NCI-H2107 treated with DMSO at 0.1 percent for 48 hours (cell line): ENCODE results near the gene ZBED3.
"Not testable (repeated sequence)": the region's sequence is repeated elsewhere in the genome, so short reads cannot be mapped to it uniquely, and the experiment has no call there.

ENCODE experiments used
- DNase-seq: peaks from one replicate; lab custom pipeline; 2025; ENCODE audit not compliant: unreplicated experiment; lab: John Stamatoyannopoulos, UW

The ZBED3 gene, protein sequence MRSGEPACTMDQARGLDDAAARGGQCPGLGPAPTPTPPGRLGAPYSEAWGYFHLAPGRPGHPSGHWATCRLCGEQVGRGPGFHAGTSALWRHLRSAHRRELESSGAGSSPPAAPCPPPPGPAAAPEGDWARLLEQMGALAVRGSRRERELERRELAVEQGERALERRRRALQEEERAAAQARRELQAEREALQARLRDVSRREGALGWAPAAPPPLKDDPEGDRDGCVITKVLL

DNA sequence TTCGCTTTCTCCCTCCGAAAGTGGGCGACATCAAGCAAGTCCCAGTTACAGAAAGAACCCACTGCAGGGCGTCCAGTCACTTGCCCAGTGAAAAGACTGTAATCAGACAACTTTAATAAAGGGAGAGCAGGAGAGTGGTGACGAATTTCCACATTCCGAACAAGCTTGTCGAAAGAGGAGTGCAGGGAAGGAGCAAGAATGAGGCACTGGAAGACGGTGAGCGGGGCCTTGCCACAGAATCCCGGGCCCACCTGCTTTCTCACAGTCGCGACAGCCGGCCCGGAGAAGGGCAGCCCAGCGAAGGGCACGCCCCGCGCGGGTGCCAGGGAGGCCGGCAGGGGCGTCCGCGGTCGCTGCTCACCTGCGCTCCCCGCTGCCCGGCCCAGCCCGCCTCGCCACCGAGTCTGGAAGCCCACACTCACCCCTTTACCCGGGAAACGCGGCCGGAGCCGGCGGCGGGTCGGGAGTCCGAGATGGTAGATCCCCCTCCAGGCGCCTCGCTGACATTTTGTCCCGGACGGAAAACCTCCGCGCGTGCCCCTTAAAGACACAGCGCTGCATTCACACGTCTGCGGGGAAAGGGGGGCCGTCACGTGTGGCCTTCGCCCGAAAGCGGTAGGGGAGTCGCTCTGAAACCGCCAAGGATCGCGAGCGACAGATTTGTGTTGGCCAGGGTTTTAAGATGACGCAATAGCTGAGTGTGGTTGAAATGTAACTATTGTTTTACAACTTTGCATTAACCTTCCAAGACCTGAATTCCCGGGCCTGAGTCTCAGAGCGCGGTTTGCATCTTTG, at the start of gene ZBED3:
TSS of gene ZBED3 (minus strand) at position 597 of the 795 bp plus-strand sequence. CDS start 9,407 bp downstream, outside the sequence.
- DNase-seq = peak; percentile 50

DNA sequence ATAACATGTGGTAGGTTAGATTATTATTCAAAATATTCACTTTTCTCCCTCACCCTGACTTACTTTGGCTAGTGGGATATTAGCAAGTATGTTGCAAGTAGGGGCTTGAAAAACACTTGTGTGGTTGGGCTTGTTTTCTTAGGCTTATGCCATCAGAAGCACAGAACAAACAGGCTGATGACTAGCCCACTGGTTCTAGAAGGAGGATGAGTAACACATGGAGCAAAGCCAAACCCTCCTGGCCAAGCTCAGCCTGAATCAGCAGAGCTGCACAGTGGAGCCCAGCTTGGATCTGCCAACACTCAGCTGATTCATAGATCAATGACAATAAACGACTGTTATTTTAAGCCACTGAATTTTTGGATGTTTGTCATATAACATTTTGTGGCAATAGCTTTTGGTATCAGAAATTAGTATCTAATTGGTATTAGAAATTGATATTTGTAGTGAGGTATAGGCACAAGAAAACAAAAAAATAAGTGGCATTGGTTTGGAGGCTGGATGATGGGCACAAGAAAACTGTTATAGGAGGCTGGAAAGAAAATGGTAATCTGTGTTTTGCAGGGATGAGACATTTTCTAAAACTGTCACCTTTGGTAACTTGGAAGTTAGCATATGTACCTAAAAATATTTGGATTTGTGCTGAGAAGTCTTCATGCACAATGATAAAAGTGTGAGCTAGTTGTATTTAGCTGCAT, 46.1 kb upstream of the ZBED3 start:
- no peak for DNase-seq

DNA sequence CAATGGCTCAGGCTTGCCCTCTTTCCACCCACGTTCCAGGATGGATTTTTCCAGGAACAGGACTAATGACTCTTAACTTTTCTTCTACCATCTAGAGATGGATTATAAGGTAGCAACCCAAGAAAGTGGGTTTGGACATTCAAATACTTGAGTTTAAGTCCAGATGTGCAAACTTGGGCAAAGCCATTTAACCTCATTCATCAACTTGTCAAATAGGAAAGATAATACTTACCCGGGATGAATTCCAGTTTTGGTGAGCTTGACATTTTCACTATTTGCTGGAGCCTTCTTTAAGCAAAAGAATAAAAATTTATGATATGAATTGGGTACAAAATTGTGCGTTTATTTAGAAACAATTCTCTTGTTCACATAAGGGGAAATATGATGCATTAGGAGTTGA, 44.3 kb upstream of the ZBED3 start:
- DNase-seq = no peak

DNA sequence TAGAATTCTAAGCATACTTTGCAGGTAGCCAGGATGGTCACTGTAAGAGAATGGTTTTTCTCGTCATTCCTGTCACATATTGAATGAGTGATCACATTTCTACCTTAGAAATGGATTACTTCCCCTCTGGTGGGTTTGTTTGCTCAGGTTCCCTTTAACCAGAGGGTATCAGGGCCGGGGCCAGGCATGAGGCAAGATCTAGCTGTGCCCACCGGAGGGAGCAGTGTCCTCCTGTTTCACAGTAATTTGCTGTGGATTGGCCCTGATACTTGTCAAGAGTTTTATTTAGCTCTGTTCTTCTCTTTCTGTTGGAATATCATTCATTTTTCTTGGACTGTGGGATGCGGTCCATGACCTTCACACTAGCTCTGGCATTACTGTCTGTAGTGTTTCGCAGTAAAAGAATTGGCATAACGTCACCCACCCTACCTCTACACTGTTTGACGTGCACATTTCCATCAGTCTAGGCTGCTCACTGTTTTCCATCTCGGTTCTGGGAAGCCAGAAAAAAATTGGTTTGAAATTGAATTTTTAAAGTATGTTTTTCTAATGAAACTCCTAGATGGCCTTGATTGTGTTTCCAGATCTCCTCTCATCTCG, 42.4 kb upstream of the ZBED3 start:
- DNase-seq = no peak

DNA sequence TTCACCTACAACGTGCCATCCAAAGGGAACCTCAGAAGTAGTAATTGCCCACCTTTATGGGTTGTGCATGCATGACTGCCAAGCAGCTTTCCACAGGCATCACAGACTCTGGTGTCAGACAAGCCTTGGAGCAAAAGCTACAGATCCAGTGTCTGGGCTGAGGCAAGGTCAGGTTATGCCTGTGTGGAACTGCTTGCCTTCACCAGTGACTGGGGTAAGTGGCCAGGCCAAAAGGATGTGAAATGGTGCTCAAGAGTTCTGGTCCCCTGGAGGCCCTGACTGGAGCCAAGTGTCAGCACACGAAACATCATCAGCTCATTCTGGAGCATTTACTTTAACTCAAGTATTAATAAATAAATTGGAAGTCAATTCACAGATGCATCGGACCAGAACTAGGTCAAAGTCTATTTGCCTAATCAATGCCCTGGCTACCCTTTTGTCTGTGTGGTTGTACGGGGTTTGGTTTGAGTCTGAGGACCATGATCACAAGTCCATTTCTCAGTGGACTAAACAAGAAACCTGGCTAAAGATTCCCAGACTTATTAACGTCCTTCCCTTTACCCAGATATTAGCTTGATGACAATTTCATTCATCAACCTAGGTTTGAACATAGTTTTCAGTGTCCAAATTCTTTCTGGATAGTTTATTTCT, 41.5 kb upstream of the ZBED3 start:
- DNase-seq = no peak

DNA sequence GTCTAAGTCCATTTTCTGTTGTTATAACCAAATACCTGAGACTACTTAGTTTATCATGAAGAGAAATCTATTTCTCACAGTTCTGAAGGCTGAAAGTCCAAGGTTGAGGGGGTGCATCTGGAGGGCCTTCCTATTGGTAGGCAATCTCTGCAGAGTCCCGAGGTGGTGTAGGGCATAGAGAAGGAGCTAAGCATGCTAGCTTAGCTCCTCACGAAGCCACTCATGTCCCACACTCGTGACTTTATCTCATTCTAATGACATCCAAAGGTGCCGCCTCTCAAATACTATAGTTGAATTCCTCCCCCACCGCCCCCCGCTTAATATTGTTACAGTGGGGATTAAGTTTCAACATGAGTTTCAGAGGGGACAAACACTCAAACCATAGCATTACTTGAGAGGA, 36.0 kb upstream of the ZBED3 start:
- no peak for DNase-seq

DNA sequence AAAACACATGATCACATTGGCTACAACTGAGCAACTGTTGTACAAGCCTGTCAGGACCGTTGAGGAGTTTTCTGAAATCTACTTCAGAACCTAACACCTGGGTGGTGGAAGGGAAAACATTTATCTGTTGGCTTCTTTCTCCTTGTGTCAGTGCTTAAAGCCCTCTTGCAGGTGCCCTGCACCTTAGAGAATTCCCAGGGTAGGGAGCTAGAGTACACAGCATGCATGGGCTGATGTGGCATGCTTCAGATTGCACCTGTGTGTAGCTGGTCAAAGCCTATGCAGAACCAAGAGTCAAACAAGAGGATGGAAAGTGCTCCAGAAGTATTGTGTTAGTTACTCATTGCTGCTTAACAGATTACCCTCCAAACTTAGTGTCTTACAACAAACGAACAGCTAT, 33.6 kb upstream of the ZBED3 start:
- no peak for DNase-seq

DNA sequence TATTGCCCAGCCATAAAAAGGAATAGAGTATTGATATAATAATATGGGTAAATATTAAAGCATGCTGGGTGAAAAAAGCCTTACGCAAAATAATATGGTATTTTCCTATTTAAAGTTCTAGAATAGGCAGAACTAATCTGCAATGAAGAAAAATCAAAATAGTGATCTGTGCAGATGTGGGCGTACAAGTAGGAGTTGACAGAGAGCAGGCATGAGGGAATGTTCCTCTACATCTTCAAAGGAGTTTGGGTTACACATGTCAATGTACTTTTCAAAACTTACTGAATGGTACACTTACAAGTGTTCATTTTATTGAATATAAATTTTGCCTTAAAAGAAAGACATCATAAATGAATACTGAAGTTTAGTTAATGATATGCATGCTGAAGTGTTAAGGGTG, 33.0 kb upstream of the ZBED3 start:
- DNase-seq = no peak

DNA sequence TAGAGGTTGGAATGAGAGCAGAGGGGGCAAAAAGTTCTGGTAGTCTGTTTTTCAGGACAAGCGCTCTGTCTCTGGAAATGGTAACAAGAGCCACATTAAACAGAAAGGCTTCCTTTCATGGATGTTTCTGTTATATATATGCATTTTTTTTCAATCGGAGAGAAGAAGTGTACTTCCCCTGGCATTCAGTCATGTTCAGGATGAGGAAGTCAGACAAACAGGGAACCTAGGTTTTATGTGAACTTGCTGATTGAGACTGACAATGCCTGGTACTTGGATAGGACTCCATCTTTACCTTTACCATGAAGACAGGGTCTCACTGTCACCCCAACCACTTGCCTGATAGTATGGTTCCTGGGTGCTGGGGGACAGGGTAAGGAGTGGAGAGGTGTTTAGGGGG, 30.1 kb upstream of the ZBED3 start:
- DNase-seq = no peak

DNA sequence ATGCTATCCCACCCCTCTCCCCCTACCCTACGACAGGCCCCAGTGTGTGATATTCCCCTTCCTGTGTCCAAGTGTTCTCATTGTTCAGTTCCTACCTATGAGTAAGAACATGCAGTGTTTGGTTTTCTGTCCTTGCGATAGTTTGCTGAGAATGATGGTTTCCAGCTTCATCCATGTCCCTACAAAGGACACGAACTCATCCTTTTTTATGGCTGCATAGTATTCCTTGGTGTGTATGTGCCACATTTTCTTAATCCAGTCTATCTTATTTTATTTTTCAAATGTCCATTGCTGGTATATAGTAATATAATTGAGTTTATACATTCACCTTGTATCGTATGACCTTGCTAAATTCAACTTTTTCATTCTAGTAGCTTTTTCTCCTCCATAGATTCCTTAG, 19.9 kb upstream of the ZBED3 start:
- not testable (repeated sequence) for DNase-seq

DNA sequence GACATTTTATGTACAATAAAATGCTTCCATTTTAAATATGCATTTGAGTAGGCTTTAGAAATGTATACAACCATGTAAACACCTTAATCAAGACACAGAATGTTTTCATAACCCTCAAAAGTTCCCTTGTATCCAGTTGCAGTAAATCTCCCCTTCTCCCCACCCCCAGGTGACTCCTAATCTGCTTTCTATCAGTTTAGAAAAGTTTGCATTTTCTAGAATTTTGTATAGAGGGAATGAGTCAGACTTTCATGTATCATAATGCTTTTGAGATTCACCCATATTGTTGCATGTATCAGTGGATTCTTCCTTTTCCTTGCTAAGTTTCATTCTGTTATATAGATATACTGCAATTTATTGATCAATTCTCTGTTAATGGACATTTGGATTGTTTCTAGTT, 17.7 kb upstream of the ZBED3 start:
- no peak for DNase-seq

DNA sequence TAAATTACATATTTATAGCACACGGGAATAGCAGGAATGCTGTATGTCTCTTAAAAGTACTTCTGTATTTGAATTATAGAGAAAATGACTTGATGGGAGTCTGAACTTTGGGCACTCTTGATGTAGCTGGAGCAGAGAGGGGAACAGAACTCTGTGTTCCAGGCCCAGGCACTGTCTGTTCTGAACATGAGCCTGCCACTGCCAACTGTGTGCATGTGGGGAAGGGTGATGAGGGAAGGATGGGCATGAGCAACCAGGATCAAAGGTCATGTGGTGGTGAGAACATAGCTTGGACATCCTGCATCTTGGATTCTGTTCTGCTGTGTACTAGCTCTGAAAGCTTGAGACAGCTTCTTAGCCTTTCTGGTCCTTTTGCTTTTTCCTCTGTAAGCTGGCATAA, 16.4 kb upstream of the ZBED3 start:
- no peak for DNase-seq

DNA sequence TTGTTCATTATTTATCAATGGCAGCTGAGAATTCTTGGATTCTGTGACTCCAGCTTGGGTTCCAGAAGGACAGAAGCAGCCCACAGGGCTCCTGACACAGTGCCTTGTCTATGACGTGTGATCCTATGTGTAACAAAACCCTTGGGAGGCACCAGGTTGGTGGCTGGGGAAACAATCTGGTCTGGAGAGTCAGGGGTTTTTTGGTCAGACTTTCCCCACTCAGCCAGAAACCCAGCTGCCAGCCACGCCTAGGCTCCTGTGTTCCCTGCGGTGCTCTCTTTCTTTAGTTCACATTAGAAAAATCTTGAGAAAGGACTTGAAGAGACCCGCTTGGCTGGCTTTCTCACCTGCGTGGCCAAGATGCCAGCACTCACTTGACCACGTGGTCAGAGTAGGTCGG, 15.5 kb upstream of the ZBED3 start:
- DNase-seq = no peak

DNA sequence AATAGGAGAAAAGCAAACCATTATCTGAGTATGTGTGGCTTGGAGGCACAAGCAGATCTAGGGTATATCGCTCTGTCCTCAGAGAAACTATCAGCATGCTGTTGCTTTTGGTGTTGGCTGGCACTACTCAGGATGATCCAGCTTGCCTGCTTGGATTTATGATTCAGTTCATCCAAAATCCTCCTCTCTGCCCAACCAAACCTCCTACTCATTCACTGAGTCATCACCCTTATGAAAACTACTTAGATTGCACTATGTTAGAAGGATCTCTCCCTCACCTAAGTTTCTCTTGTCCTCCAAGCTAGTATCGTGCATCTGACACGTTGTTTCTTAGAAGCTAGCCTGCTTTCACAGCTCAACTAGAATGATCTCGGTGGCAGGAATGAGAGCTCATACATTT, 14.2 kb upstream of the ZBED3 start:
- no peak for DNase-seq

DNA sequence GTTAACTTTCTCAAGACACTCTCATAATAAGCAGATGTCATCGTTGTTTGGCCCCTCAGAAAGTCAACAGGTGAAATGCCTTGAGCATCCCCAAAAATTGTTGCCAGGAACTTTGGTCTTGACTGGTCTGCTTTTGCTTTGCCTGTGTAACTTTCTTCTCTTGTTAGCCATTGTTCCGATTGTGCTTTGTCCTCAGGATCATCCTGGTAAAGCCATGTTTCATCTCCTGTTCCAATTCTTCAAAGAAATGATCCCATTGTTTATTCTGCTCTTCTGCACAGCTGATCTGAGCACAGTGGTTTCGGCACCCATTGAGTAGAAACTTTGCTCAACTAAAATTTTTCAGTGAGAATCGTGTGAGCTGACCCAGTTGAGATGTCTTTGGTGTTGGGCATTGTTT, 8.1 kb upstream of the ZBED3 start:
- no peak for DNase-seq

DNA sequence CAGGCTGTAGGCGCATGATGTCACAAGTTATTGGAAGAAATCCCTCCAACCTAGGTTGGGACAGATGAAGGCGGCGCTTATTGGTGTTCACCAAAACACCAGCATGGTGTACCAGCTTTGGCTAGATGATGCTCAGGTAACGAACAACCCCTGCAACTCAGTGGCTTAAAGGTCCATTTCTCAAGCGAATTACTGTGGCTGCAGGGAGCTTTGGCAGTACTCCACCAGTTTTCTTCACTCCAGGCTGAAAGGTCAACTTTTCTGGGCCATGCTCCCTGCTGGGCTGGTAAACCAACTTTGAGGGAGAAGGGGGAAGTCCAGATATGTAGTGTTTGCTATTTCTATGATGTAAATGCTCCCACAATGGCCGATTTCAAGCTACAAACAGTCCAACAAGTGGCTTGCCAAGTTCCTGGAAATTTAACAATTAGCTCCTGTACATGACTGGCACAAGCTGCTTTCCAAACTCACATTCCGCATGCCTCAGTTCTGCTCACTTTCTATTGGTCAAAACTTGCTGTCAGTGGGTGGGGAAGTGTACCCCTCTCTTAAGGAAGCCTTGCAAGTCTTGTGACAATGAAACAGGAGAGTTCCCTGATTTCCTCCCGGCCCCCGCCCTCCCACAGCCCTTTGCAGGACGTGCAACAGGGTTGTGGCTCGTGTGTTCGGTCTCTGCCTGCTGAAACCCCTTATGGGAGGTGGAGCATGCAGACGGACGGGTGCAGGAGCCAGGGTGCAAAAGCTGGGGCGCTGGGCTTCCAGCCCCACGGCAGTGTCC, 588 bp upstream of the ZBED3 start:
- no peak for DNase-seq

DNA sequence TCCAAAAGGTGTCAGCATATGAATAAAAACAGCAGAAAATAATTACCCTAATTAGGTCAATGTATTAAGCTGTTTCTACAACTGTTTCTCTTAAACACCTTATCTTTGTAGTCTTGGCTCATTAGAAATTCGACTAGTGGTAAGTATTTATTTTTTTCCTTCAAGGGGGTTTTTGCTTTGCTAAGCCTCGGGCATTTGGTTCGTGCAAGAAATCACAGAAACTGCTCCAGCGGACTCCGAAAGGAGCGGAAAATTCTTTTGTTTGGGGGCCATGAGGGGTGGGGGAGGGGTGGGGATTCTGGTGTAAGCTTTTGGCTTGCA, 757 bp downstream of the ZBED3 start:
- peak; percentile 52 for DNase-seq

DNA sequence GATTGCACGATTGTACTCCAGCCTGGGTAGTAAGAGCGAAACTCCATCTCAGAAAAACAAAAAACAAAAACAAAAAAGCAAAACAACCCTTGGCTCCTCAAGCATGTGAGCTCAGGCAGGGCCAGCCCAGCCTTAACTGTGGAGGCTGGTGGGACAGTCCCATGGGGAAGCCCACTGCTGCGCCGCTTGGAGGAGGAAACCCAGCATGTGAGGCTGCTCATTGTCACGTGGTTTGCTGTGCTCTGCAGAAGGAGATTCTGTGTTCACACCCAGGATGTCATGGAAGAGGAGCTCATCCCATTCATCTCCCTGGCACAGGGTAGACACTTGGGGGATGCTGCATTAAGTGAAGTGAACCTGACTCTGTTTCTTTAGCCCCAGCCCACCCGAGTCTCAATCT, 4.0 kb downstream of the ZBED3 start:
- no peak for DNase-seq

DNA sequence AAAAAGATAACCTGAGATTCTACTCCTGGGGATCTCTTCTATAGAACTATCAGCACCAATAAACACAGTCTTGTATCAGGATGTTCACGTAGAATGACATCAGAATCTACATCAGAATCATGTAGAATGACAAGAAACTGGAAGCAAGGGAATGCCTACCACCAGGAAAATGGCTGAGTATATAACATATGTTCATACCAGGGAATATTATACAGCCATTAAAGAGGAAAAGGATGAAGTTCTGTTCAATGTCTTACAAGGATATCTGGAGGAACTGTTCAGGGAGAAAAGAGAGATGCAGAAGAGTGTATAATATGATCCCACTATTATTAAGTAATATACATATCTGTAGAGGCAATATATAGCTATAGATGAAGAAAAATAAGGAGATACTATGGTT, 4.8 kb downstream of the ZBED3 start:
- no peak for DNase-seq

DNA sequence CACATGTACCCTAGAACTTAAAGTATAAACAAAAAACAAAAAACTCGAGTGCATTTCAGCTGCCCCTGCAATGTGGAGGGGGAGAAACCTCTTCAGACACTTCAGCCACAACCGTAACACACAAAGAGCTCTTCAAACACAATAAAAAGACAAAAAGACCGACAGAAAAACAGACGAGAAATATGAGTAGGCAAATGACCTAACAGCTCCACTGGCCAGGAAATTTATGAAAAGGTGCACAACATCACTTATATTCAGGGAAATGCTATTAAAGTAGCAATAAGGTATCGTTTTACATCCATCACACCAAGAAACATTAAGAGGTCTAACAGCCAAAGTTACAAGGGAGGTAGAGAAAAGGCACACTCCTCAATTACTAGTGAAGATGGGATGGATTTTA, 6.2 kb downstream of the ZBED3 start:
- peak; percentile 93 for DNase-seq

DNA sequence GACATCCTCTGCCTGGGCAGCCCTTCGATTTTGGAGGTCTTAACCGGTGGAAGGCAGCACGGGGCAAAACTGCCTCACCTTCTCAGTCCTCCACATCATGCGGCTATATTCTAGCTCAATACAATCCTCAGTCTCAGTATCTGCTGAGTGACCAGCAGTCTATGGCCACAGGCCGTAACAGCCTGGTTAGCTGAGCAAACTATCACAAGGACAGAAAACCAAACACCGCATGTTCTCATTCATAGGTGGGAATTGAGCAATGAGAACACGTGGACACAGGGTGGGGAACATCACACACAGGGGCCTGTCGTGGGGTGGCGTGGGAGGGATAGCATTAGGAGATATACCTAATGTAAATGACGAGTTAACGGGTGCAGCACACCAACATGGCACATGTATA, 6.6 kb downstream of the ZBED3 start:
- not testable (repeated sequence) for DNase-seq
